H1 (cell line): ENCODE results near the gene TEF. TPM values are rescaled to one million over a fixed set of nuclear protein-coding genes. Genes with fewer than 3 reads are reported as not detected.
"Not testable (repeated sequence)": the region's sequence is repeated elsewhere in the genome, so short reads cannot be mapped to it uniquely, and the experiment has no call there.

Experiments used
- CTCF ChIA-PET: fragments of 300-600 bp; sonication (Branson Sonifier 250); formaldehyde crosslinking; loops from one replicate; lab custom pipeline; 2021; ENCODE audit not compliant: partially characterized antibody; lab: Charles Lee
- POLR2A ChIA-PET: fragments of 300-600 bp; sonication (Branson Sonifier 250); formaldehyde crosslinking; loops from one replicate; lab custom pipeline; 2021; ENCODE audit warnings: inconsistent platforms; ENCODE audit not compliant: partially characterized antibody; lab: Charles Lee
- DNase-seq, 2 experiments: peaks; one replicate each; pipeline versions ENCODE4 v3.0.0 to v3.0.0-alpha.2; 2010 to 2022; ENCODE audit warnings: low spot score in 2 of 2, low read depth in 1 of 2, mixed read lengths in 1 of 2
- FAIRE-seq: peaks from 2 replicates; lab custom pipeline; 2011; peaks lifted over from hg19 to GRCh38; lab: Jason Lieb, UNC
- H2AFZ ChIP-seq: 2 replicates; pipeline ENCODE4 v1.8.1; 2012; ENCODE audit warnings: low read length, inconsistent platforms
- H2AK5ac ChIP-seq: 2 replicates; pipeline ENCODE4 v1.6.1; 2013; ENCODE audit warnings: low read depth, low read length
- H2BK120ac ChIP-seq: replicated peaks from 2 replicates; pipeline ENCODE3; 2013; ENCODE audit warnings: low read depth, low read length, inconsistent platforms
- H2BK12ac ChIP-seq: 2 replicates; pipeline ENCODE4 v1.6.1; 2013; ENCODE audit warnings: low read depth, low read length
- H2BK15ac ChIP-seq: 2 replicates; pipeline ENCODE4 v1.6.1; 2013; ENCODE audit warnings: low read length
- H2BK20ac ChIP-seq: 2 replicates; pipeline ENCODE4 v1.6.1; 2013; ENCODE audit warnings: low read length
- H2BK5ac ChIP-seq: 2 replicates; pipeline ENCODE4 v1.6.1; 2013; ENCODE audit warnings: low read depth, low read length
- H3K14ac ChIP-seq: 2 replicates; pipeline ENCODE4 v1.6.1; 2013; ENCODE audit warnings: inconsistent platforms; ENCODE audit not compliant: insufficient read length
- H3K18ac ChIP-seq: 2 replicates; pipeline ENCODE4 v1.6.1; 2013; ENCODE audit warnings: low read length; ENCODE audit errors: extremely low read depth
- H3K23ac ChIP-seq: 2 replicates; pipeline ENCODE4 v1.6.1; 2013; ENCODE audit warnings: inconsistent platforms; ENCODE audit not compliant: insufficient read length
- H3K23me2 ChIP-seq: 2 replicates; pipeline ENCODE4 v1.6.1; 2013; ENCODE audit warnings: low read depth, low read length
- H3K27ac ChIP-seq: 2 replicates; pipeline ENCODE4 v1.6.1; 2011; ENCODE audit warnings: low read depth, low read length, inconsistent platforms
- H3K27me3 ChIP-seq, 4 experiments: replicated peaks in 1 of 4; 1 replicate in 1 of 4; 2 replicates in 3 of 4; pipeline versions ENCODE4 v1.6.1 to v1.8.1; 2011 to 2013; ENCODE audit warnings: low read length in 3 of 4, mild to moderate bottlenecking in 3 of 4, inconsistent platforms in 2 of 4, mixed read lengths in 2 of 4, moderate library complexity in 1 of 4; ENCODE audit not compliant: control insufficient read depth in 3 of 4, insufficient read depth in 3 of 4; ENCODE audit errors: extremely low read depth in 1 of 4
- H3K36me3 ChIP-seq, 4 experiments: 2 replicates each; pipeline versions ENCODE4 v1.6.1 to v1.8.1; 2011 to 2013; ENCODE audit warnings: mild to moderate bottlenecking in 4 of 4, low read length in 3 of 4, moderate library complexity in 2 of 4, control low read depth in 1 of 4, inconsistent platforms in 1 of 4; ENCODE audit not compliant: insufficient read depth in 4 of 4, control insufficient read depth in 2 of 4
- H3K4ac ChIP-seq: replicated peaks from 2 replicates; pipeline ENCODE3; 2013; ENCODE audit warnings: low read length, low read depth, mixed read lengths, inconsistent platforms; ENCODE audit not compliant: insufficient read length
- H3K4me1 ChIP-seq, 4 experiments: replicated peaks in 1 of 4; 1 replicate in 1 of 4; 2 replicates in 3 of 4; pipeline versions ENCODE4 v1.6.1 to v1.8.1; 2011 to 2013; ENCODE audit warnings: low read length in 3 of 4, inconsistent platforms in 2 of 4, mixed read lengths in 1 of 4; ENCODE audit not compliant: insufficient read depth in 4 of 4, control insufficient read depth in 3 of 4
- H3K4me2 ChIP-seq, 2 experiments: 2 replicates each; pipeline versions ENCODE4 v1.6.1 to v1.8.1; 2011 to 2013; ENCODE audit warnings: low read depth in 2 of 2, low read length in 2 of 2, control low read depth in 1 of 2, inconsistent platforms in 1 of 2, mild to moderate bottlenecking in 1 of 2; ENCODE audit not compliant: insufficient read depth in 1 of 2
- H3K4me3 ChIP-seq, 4 experiments: fragments of 200-600, 300-600 bp in 1 of 4; sonication (generic), shearing (Covaris generic), sonication (Bioruptor Twin) in 1 of 4; 2 replicates each; pipeline versions ENCODE4 v1.5.1 to v1.8.1; 2011 to 2016; ENCODE audit warnings: low read length in 4 of 4, low read depth in 3 of 4, control low read depth in 2 of 4, inconsistent platforms in 2 of 4, mild to moderate bottlenecking in 2 of 4, mixed read lengths in 1 of 4, moderate library complexity in 1 of 4; ENCODE audit not compliant: insufficient read depth in 2 of 4; ENCODE audit errors: extremely low read depth in 1 of 4
- H3K56ac ChIP-seq: replicated peaks from 2 replicates; pipeline ENCODE3; 2013; ENCODE audit warnings: low read depth, mild to moderate bottlenecking, mixed read lengths, low read length, inconsistent platforms; ENCODE audit not compliant: insufficient read length
- H3K79me1 ChIP-seq: 2 replicates; pipeline ENCODE4 v1.6.1; 2013; ENCODE audit warnings: low read depth, low read length, control low read depth
- H3K79me2 ChIP-seq, 2 experiments: 2 replicates each; pipeline versions ENCODE4 v1.6.1 to v1.8.1; 2012 to 2013; ENCODE audit warnings: low read length in 2 of 2, mild to moderate bottlenecking in 2 of 2, inconsistent platforms in 1 of 2; ENCODE audit not compliant: insufficient read depth in 2 of 2, control insufficient read depth in 1 of 2
- H3K9ac ChIP-seq, 4 experiments: replicated peaks in 1 of 4; 1 replicate in 1 of 4; 2 replicates in 3 of 4; pipeline versions ENCODE4 v1.6.1 to v1.8.1; 2011 to 2013; ENCODE audit warnings: low read depth in 3 of 4, low read length in 3 of 4, control low read depth in 2 of 4, mild to moderate bottlenecking in 2 of 4, moderate library complexity in 2 of 4, inconsistent platforms in 1 of 4; ENCODE audit errors: extremely low read depth in 1 of 4
- H3K9me3 ChIP-seq, 2 experiments: 2 replicates each; pipeline versions ENCODE4 v1.6.1 to v1.8.1; 2012 to 2013; ENCODE audit warnings: mild to moderate bottlenecking in 2 of 2, moderate library complexity in 2 of 2, control low read depth in 1 of 2, inconsistent platforms in 1 of 2, low read depth in 1 of 2, low read length in 1 of 2, mixed read lengths in 1 of 2; ENCODE audit not compliant: insufficient read depth in 2 of 2
- H4K20me1 ChIP-seq, 2 experiments: replicated peaks in 1 of 2; 2 replicates each; pipeline versions ENCODE3 to v1.8.1; 2011 to 2013; ENCODE audit warnings: inconsistent platforms in 2 of 2, low read length in 2 of 2, mild to moderate bottlenecking in 1 of 2; ENCODE audit not compliant: insufficient read depth in 2 of 2, control insufficient read depth in 1 of 2
- H4K5ac ChIP-seq: 2 replicates; pipeline ENCODE4 v1.6.1; 2013; ENCODE audit warnings: low read length, low read depth, mixed read lengths, inconsistent platforms; ENCODE audit not compliant: insufficient read length
- H4K8ac ChIP-seq: 2 replicates; pipeline ENCODE4 v1.8.0; 2013; ENCODE audit warnings: mild to moderate bottlenecking, moderate library complexity, low read length, inconsistent platforms; ENCODE audit not compliant: insufficient read depth; ENCODE audit errors: extremely low read depth
- H4K91ac ChIP-seq: replicated peaks from 2 replicates; pipeline ENCODE3; 2013; ENCODE audit warnings: low read length, mixed read lengths, inconsistent platforms; ENCODE audit not compliant: insufficient read length
- WGBS, 2 experiments: shearing (Covaris generic) in 1 of 2; methylation state at CpG; one replicate each; pipeline versions ENCODE4 v1.1.6 to v1.1.7; 2013 to 2015; ENCODE audit warnings: low lambda C conversion rate in 2 of 2, mixed read lengths in 2 of 2, inconsistent platforms in 1 of 2, low coverage in 1 of 2, missing lambda C conversion rate in 1 of 2; ENCODE audit not compliant: insufficient replicate concordance in 2 of 2, insufficient coverage in 1 of 2, insufficient read length in 1 of 2; ENCODE audit errors: extremely low coverage in 1 of 2, missing lambda C conversion rate in 1 of 2; 5-methylcytosine and 5-hydroxymethylcytosine counted together
- polyA plus RNA-seq, 7 experiments: library from polyadenylated mRNA; depleted of rRNA in 3 of 7; stranded (reverse) in 5 of 7; unstranded in 2 of 7; fragments of >200 nt in 5 of 7; fragments of 200-250 nt in 2 of 7; gene quantifications; 1 replicate in 5 of 7; 2 replicates in 1 of 7; 4 replicates in 1 of 7; pipeline versions ENCODE4 v1.2.1 to v1.2.3, GENCODE V29; 2011 to 2013; ENCODE audit warnings: missing spikeins in 2 of 7, mixed read lengths in 2 of 7
- total RNA-seq: library from RNA; stranded (reverse); fragmentation: NEBNext Ultra II Directional; extraction: Animal tissue kit (Norgen Biotek cat#: 25700); gene quantifications from 2 replicates; pipeline ENCODE4 v1.2.1, GENCODE V29; 2021

Gene TEF
- total and polyA plus RNA-seq, 2 of the 8 experiments (the other 6 are each of a cell fraction or from before 2014, with no cell fraction given): 7.4 to 9.0 TPM

- H3K4me1 ChIP-seq, H2BK5ac ChIP-seq, H3K4me3 ChIP-seq, FAIRE-seq, H3K79me1 ChIP-seq, H2BK120ac ChIP-seq, H2BK15ac ChIP-seq, H3K56ac ChIP-seq, DNase-seq, H3K9ac ChIP-seq, H2BK20ac ChIP-seq, H3K4ac ChIP-seq, H3K23ac ChIP-seq, H2AFZ ChIP-seq, H4K5ac ChIP-seq, H3K14ac ChIP-seq, H2AK5ac ChIP-seq, H3K27me3 ChIP-seq, H3K9me3 ChIP-seq, H3K27ac ChIP-seq, H2BK12ac ChIP-seq, H4K91ac ChIP-seq, H3K4me2 ChIP-seq, H4K8ac ChIP-seq, H3K18ac ChIP-seq: not testable (repeated sequence)
- Histone ChIP-seq H3K36me3 (peaks cover 12 to 50% (median 24%) of the 10 kb centered on the region in 4 experiments), H3K79me2 (peaks cover 17 to 88% of the 10 kb centered on the region in 2 experiments), H3K23me2 (peaks cover 14% of the 10 kb centered on the region), H4K20me1 (peaks cover 18 to 35% of the 10 kb centered on the region in 2 experiments)
- ChIA-PET POLR2A (interaction anchor here (0.6 to 1.2 kb wide), 4 partner anchors 16 to 228 kb away, joined by 3 to 6 read pairs (median 3); no protein-coding TSS in a partner anchor), CTCF (interaction anchor here (0.7 kb wide), 2 partner anchors 37 to 77 kb away, joined by 3 to 4 read pairs; no protein-coding TSS in a partner anchor)
- 94% methylated on average over 5 of the region's 5 CpGs; no CpG with 5 or more reads in 1 of the 2 experiments for WGBS, 2 experiments
These were observed 58.8 kb downstream of the TEF start for GRCh38 chr22:41440511-41440910.
